GM19463 (cell line): Measurements from ENCODE around the gene EIF2B1.

ENCODE experiments used
- ATAC-seq: cut with Tn5 transposase; IDR thresholded peaks from one replicate; pipeline ENCODE4 v1.9.1; 2021; ENCODE audit warnings: mild to moderate bottlenecking, moderate library complexity; ENCODE audit not compliant: unreplicated experiment

Gene EIF2B1

GRCh38 chr12:123572391-123572790, 61.1 kb downstream of the EIF2B1 start:
- no peak for ATAC-seq

- ATAC-seq, result no peak
Observed at GRCh38 chr12:123571343-123571813, 62.1 kb downstream of the EIF2B1 start.
